Hematopoietic multipotent progenitor cell treated with erythropoietin and hydrocortisone succinate and interleukin-3 and kit ligand, for 4 days (in vitro differentiated cells): ENCODE measurements around the gene SPATA32.

ENCODE experiments used
- DNase-seq: peaks from one replicate; pipeline ENCODE4 v3.0.0-alpha.2; 2015

The SPATA32 gene

DNA sequence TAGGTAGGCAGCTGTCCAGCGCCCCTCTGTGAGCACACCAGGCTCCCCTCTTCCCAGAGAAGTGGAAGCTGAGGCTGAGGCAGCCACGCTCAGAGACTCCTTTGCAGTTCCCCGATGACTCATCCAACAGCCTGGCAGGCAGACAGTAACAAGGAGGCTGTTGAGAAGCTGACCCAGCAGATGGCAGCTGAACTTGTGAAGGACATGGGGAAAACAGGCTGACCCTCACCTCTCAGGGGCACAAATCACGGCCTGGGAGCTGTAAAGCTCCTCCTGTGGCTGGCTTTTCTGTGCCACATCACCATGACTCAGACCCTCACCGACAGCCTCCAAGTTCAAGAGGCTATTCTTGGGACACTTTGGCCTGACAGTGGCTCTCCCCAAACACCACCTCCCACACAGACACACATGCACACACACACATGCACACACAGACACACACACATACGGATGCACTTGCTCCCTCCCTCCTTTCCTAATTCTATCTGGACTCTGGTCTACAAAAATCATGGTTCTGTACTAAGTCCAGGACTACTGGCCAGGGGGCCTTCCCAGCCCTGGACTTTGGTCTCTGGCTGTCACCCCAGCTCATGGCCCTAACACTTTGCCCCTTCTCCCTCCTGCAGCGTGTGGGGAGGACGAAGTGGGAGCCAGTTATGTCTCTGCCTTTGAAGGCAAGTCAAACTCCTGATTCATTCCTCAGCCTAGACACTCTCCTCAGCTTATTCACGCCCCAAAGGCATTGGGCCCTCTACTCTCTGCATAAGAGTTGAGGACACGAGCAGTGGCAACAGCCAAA, 31.7 kb upstream of the SPATA32 start:
- peak; percentile 64 for DNase-seq

DNA sequence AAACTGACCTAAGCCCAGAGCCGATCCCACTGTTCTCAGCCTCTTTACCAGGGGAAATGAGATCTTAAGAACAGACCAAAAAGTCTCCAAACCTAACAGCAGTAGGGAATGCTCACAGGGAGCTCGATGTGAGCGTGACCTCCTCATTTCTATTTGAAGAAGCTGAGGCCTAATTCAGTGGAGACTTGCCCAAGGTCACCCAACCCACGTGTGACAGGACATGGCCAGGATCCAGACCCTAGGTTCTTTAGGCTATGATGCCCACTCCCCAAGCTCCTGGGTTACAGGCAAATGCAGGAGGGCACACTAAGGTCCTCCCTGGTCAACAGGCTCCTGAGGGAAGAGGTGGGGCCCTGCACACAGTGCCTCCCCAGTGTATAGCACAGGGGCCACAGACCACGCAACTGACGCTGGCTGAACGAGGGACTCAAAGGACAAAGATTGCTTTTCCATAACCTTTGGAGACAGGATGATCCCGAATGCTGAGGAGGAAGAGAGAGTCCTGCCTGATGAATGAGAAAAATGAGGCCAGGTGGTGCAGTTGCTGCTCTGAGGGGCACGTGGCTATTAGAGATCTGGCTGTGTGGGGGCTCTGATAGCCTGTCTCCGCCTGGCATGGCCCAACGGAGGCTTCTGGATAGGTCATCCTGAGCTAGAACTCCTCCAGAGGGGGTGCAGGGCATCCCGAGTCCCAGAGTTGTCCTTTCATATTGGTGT, 31.0 kb upstream of the SPATA32 start:
- DNase-seq: no peak

DNA sequence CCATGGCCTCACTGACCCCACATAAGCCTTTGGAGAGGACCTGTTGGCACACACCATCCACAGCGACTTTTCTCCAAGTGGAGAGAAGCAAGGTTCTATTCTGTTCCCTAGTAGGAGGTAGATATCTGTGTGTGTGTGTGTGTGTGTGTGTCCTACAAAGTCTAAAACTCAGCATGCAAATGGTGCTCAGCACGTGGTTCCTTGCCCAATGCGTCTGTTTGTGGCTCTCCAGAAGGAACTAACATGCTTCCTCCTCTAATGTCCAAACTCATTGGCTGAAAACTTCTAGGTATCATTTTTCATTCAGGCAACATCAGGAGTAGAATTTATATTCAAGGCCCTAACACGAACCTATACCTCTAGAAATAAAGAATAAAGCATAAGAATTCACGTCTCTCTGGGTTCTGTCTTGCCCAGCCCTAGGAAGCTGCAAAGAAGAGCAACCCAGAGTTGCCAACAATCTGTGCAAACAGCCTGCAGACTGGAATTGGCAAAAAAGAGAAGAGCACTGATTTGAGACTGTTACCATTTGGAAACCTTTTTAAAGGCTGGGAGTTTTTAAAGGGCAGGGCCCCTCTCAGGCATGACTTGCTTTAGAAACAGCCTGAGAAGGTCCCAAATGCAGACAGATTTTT, 29.4 kb upstream of the SPATA32 start:
- peak; percentile 64 for DNase-seq

DNA sequence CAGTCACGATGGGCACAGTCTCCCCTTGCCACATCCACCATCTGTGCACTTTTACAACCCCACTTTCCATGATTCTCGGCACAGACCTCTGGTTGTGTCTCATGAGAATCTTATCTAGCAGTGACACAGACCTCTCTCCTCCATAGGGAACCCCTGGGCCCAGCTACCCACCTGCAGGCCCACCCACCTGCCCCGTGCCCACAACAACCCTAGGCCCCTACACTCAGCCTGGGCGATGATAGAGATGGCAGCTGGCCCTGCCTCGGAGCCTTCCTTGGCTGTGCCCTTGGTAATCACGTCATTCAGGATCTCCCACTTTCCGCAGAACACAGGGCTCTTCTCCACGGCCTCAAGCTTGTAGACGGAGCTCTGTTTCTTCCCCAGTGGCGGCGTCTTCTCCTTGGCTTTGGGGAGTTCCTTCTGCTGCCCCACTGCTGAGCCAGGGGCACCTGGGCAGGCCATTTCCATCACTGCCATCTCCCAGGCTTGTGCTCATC, 28.4 kb upstream of the SPATA32 start:
- DNase-seq: no peak

DNA sequence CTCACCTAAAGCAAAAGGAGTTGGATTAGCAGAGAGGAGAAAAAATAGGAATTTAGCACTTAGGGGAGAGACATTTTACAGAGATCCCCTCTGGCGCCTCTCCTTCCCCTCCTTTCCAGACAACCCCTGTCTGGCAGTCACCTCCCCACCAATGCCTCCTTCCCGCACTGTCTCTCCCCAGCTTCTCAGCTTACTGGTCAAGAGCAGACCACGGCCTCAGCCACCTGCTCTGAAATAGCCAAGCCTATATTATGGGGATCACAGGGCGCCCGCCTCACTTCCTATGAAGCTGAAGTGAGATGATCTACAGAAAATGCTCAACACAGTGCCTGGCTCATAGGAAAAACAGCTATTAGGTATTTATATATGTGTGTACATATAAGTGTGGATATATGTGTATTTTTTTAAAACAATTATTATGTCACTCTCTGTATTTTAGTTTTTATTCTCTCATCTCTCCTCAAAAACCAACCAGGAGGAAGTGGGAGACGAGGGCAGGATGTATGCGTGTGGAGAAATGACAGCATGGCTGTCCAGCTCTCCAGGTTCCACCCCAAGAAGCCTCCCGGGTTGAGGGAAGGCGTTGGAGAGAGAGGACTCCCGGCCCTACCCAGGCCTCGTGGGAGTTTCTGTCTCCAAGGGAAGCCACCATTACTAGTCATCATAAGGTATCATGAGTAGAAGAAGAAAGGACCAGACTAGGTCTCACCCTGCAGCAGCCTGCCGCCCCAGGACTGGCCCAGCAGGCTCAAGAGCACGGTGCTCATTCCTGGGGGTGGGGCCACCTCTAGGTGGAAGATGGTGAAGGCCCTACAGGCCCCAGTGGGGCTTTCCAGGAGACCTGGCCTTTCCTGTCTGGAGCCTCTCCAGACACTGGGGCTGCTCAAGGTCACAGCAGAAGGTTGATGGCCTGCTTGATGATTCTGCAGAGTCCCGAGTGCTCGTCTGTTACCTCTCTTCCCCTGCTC, 27.7 kb upstream of the SPATA32 start:
- DNase-seq: no peak

DNA sequence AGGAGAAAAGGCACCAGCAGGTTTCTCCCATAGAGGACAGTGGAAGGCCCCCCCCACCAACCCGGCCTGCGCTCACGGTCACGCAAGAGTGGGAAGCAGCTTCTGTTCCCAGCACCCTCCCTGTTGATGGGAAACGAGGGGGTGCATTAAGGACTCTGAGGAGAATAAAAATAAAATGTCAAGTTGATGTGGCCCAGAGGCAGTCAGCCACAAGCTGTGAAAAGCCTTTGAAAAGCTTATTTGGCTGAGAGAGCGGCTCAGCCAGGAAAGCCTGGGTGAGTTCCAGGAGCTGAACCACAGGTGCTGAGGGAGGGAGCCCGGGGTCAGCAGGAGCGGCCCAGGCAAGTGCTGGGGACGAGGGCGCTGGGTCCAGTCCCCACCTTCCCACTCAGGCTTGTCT, 26.9 kb upstream of the SPATA32 start:
- no peak for DNase-seq

DNA sequence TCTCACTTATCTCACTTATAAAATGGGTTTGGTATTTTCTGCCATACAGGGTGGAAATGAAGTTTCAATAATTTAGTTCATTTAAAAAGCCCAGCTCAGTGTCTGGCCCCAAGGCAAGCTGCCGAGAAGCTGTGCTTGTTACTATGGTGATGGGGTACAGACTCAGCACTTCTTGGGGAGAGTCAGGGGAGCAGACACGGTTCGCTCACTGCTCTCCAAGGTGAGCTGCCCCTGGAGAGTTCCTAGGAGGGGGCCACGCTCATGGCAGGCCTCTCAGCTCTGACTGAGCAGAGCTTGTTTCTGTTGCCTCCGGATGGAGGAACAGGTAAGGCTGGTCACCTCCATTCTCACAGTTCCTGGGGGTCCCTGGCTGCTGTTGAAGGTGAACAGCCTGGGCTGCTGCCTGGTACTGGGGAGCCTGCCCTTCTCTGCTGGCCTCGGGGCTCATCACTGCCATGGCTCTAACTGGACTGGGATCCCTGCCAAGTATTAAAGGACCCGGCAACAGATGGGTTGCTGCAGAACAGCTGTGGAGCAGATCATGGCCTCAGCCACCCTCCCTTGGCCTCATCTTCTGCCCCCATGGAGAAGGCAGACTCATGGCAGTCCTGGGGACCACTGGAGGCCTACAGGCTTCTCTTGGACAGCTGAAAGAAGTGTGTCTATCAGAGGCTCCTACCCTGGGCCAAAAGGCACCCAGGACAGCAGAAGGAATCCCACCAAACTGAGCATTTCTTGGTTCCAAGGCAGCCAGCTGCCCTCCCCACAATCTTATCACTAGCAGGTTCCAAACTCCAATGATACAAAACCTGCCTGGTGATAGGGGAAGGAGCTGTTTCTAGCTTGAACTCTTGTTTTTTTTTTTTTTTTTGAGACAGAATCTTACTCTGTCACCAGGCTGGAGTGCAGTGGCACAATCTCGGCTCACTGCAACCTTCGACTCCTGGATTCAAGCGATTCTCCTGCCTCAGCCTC, 25.9 kb upstream of the SPATA32 start:
- DNase-seq: peak; percentile 55

DNA sequence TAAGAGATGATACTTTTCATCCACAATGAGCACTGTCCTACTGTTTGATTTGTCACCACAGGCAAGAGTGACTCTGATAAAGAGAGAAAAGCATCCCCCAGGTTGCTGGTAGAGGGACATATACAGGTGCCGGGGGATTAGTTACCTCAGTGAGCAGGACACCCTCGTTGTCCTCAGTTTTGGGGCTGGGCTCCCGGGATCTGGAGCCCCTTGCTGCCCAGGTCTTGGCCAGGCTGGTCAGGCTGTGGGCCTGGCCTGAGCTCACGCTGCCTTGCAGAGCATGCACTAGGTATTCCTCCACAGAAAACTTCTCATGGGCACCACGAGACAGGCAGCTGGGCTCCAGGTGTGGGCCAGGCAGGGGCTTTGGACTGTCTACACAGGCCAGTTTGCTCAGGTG, 24.4 kb upstream of the SPATA32 start:
- DNase-seq: no peak

DNA sequence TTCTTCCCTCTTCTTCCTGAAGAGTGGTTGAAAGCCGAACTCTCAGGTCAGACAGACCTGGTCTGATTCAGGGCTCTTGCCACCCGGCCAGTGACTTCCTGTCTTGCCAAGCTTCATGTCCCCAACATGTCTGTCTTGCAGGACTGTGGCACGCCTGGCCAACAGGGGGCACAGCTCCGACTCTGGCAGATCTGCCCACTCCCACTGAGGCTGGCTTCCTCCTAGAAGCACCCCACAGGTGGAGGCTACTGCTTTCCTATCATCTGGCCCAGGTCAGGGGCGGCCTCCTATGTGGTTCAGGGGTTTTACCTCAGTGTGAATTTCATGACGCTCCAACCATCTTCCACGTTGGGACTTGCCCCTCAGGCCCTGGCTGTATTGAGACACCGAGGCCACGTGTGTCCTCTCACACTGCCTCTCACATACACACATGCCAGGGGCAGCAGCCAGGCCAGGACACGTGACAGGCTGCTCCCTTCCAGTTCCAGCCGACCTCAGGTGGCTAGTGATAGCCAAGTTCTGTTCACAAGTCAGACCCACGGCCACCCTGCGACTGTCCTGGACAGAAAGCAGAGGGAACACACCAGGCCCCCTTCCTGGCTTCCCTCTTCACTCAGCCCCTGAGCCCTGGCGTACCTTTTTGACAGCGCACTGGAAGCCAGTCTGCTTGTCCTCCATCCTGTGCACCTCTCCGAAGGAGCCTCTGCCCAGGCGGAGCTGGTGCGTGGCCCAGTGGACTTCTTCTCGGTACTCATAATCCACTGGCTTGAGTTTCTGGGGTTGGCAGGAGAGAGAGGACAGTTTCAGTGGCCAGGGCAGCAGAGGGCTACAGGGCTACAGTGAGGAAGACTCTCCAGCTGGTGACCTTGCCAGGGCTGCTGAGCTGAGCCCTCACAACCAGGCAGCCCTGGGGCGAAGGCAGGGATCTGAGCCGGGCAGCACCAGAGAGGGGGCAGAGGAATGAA, 22.6 kb upstream of the SPATA32 start:
- peak; percentile 64 for DNase-seq

DNA sequence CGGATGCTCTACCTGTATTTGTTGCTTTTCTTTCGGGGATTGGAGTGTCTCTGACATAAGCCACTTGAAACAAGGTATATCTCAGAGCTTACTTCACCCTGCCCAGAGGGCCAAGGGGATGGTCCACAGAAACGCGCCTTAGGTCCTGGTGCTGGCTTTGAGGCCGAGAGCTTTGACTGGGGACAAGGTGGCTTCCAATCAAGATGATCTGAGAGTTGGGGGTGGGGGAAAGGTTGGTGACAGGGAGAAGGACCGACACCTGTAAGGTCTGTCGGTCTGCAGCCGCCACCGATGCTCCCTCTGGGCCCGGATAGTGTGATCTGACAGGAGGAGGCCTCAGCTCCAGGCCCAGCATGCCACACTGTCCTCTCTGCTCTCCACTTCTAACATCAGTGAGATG, 21.8 kb upstream of the SPATA32 start:
- DNase-seq: no peak

DNA sequence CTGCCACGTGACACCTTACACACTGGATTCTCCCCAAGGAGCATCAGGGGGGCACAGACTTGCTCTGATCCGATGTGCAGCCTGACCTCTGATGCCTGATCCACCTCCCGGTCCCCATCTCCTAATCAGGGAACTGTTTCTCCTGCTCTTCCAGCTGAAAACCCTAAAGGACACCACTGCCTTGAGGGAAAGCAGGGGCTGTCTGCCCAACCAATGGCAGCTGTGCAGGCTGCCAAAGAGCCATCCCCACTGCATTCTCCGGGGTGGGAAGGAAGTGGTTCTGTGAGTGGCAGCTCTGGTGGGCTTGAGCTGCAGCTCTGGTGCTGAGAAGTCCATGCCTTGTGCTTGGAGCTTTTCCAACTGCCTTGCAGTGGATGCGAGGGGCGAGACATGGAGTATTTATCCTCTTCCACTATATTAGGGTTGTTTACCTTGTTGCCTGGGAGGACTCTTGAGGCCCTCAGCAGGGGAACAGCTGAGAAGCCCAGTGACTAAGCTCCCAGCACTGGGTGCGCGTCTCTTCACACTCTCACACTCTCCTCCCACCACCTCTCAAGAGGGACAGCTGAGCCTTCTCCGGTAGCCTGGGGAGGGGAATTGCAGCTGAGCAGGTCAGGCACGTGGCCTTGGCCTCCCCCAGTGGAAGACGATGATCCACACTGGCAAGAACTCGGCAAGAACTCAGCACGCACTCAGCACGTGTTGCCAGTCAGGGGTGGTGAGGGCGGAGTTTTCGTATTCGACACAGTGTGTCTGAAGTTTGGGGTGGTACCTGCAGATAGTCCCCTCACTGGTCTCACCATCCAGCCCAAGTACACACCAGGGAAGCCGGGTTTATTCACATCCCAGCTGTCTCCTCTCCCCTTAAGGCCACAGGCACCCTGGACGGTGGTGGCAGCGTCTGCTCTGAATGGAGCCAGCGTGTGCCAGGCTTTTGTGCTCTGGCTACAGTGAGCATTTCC, 21.1 kb upstream of the SPATA32 start:
- DNase-seq: no peak

DNA sequence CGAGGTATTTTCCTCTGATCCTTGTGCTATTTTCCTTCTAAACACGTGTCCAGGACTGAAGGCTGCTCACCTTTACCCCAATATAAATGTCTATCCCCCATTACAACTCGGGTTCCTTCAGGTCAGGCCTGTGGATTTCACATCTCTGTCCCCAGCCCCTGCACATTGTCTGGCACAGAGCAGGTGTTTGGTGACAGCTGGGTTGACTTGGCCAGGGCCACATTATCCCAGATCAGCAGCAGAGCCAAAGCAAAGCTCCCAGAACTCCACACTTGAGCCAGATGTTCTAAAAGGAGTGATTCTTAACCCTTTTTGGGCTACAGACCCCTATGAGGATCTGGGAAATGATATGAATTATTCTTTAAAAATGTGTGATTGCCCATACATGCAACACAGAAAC, 18.0 kb upstream of the SPATA32 start:
- no peak for DNase-seq

DNA sequence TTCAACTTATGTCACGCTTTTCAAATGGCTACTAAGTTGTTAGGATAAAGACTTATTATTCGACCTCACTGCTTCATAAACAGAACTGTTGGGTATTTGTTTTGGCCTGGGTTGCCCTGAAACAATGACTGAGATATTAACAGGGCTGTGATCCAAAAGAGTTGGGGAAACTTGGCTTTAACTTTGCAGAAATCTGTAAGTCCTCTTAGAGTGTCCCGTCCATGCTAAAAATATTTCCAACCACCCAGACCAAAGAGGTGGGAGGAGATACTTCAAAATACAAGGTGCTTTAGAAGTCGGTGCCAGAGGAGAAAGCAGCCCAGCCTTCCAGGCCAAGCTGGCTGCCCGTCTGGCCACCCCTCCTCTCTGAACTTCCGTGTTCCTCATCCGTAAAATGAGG, 16.1 kb upstream of the SPATA32 start:
- DNase-seq: no peak

DNA sequence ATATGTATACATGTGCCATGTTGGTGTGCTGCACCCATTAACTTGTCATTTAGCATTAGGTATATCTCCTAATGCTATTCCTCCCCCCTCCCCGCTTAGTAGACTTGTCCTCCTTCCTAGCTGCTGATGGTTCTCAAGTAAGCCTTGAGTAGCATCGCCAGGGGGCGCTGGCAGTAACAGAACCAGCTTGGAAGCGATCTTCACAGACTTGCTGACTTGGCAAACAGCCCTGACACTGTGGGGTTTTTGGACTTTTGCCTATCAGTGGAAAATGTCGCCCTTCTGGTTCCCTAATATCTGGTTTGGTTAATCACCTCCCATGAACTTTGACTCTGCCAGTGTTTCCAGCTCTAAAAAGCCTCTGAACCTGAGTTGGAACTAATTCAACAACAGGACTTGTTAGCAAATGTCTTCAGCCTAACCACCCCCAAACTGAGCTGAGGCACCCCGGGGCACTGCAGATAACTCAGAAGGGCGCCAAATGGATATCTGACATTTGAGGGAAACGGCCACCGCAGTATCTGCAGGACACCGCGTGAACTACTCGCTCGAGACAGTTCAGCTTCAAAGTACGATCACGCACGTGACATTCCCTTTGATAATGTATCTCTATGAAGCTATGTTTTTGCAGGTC, 15.4 kb upstream of the SPATA32 start:
- peak; percentile 98 for DNase-seq

DNA sequence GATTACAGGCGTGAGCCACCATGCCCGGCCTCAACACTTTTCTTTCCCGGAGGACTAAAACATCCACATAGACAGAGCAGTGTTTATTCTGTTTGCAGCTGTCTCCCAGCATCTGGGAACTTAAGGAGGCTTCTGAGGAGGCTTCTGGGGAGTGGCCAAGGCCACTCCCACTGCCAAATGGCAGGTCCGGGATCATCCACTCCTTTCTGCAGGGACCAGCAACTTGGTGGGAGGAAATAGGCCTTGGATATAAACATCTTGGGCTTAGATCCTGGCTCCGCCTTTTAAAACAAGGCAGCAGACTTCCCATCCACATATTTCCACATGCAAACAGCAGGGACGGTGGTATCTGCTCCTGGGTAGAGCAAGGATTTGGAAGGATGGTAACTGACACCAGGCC, 14.1 kb upstream of the SPATA32 start:
- no peak for DNase-seq

DNA sequence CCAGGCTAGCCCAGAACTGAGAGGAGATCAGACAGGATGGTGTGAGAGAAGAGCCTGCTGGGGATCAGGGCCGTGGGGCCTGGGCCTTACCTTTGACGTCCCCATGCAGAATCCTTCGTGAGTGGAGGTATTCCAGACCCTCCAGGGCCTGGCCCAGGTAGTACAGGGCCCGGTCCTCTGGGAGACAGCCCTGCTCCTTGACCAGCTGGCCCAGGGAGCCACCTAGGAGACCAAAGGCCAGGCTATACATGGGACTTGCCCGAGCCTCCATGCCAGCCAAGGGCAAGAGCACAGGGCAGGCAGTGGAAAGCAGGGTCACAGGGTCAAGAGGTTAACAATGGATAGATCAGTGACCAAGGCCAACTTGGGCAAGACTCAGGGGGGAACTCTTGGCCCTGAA, 12.1 kb upstream of the SPATA32 start:
- DNase-seq: no peak

DNA sequence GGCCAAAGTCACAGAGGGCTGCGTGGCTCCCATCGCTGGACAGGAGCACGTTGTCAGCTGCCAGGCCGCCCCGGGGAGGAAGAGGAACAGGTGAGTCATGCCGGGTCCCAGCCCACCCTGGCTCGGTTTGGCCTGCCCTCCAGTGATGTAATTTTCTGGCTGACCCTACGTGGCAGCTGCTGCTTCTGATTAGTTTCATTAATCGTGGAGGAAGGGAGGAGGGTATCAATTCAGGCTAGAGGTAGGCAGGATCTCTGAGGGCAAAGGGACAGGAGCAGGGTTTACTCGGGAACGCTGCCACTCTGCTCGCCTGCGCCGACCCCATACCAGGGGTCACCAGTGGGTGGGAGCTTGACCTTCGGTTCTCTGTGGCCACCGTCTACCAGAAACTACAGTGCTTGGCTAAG, 11.7 kb upstream of the SPATA32 start:
- DNase-seq: no peak

DNA sequence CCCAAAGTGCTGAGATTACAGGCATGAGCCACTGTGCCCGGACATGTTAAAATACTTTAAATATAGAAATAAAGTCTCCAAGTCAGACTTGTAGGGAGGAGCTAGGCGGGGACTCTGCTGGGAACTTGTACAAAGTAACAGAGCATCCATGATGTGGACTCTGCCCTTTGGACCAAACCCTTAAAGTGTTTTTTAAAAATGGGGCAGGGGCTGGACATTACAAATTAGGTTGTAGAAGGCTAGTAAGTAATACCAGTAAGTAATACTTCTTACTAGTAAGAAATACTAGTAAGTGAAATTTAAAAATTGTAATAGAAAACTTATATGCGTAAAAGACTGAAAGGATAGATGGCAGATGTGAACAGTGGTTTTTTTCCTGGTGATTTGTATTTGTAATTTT, 9.7 kb upstream of the SPATA32 start:
- no peak for DNase-seq
